ENCODE measurements around the gene SNCAIP.
"Not testable (repeated sequence)": the region's sequence is repeated elsewhere in the genome, so short reads cannot be mapped to it uniquely, and the experiment has no call there.

SNCAIP gene

DNA sequence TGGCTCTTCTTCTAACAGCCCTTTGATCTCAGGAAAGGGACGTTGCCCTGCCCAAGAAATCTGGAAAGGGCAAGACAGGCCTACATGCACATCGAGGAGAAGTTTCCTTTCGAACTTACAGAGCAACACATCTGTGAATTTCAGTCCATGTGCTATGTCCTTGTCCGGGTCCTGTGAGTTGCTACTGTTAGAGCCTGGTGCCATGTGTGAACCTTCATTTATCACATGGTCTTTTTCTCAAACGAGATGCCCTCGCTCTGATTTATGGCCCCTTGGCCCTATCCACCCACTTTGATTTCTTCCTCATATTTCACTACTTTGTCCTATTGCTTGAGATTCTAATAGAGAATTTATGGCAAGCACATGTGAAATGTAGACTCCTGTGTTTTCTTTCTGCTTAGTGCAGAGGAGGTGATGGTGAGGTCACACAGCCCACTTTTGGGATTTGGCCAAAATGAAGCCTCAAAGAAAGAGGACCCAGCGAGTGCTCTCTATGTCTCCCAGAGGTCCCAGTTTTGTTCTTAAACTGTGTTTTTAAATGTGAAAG, 153.1 kb downstream of the SNCAIP start:
- no peak for DNase-seq (ENCODE audit: low spot score)

DNA sequence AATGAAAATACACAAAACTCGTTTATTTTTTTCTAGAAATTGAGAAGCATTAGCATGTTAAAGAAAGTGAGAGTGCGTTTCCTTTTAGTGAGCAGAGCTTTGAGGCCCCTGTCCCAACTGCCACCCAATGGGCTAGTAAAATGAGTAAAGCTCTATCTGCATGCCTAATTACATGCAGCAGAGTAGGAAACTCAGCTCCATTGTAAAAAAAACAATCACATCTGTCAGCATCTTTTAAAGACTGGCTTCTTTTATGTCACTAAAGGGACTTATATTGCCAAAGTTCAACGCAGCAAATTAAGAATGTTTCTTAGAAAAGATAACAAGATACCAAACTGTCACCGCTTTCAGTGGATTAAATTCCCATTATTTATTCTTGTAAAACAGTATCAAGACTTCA, 154.0 kb downstream of the SNCAIP start:
- no peak for DNase-seq (ENCODE audit: low spot score)

DNA sequence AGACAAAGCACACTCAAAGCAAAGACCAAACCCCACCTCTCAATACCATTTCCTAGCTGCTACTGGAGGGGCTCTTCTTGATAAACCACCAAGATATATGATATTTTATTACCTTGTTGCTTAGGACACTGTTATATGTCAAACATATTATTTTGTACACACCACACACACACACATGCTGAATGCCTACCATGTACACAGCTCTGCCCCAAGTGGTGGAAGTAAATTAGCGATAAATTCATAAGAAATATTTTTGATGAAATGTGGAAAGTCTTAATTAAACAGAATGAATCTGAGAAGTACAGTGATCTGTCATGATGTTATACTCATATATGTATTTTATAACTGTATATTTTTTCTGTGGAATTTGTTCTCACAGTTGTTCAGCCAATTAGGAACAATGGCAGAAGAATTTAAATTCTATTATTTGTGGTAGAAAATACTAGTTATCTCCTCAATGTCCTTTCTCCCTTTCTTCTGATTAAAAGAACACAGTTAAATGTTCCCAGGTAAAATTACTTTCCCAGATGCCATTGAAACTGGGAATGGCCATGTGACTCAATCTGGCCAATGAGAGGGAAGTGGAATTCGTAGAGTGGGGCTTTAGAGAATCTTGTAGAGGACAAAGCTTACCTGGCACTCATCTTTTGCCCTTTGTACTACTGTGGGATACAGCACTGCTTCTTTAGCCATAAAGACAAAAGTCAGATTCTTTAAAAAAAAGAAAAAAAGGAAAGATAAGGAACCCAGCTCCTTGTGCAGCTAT, 156.5 kb downstream of the SNCAIP start:
- DNase-seq (ENCODE audit: low spot score): no peak

DNA sequence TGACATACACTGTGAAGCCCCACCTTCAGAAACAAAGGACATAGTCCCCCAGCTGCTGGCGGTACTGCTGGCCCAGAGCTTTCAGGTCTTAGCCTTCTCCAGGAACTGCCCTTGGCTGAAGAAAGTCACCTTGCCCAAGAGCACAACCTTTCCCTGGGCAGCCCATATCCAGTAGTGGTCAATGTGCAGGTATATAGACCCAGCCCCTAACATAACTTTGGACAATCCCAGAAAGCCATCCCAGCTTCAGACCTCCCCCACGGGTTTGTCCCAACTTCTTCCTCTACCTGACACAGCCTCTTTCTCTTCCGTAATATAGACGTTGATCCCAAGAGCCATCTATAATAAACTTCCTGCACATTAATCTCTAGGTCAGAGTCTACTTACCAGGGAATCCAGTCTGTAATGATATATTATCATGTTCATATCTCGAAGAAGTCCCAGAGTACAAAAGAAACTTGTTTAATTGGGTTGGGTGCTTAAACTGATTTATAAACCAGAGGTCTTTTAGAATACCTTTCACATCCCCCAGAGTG, 157.4 kb downstream of the SNCAIP start:
- DNase-seq (ENCODE audit: low spot score): no peak

DNA sequence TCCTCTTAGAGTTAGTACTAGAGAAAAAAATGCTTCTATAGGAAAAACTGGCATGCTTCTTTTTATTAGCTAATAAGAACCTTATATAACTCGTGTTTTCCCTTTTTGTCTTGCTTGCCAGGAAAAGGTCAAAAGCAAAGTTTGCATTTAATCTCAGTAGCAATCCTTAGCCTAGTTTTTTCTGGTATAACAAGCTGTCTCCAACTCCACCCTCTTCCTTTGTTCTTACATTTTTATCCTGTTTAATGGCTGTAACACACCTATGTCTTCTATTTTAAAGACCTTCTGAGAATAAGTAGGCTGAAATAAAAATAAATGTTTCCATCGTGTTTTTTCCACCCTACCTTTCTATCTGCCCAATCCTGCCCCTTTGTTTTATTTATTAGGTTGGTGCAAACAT, 158.3 kb downstream of the SNCAIP start:
- no peak for DNase-seq (ENCODE audit: low spot score)

- no peak for DNase-seq (ENCODE audit: low spot score)
These were observed 159.2 kb downstream of the SNCAIP start for GRCh38 chr5:122471031-122471751.

- DNase-seq (ENCODE audit: low spot score): no peak
These were observed 159.7 kb downstream of the SNCAIP start for GRCh38 chr5:122471752-122472061.

DNA sequence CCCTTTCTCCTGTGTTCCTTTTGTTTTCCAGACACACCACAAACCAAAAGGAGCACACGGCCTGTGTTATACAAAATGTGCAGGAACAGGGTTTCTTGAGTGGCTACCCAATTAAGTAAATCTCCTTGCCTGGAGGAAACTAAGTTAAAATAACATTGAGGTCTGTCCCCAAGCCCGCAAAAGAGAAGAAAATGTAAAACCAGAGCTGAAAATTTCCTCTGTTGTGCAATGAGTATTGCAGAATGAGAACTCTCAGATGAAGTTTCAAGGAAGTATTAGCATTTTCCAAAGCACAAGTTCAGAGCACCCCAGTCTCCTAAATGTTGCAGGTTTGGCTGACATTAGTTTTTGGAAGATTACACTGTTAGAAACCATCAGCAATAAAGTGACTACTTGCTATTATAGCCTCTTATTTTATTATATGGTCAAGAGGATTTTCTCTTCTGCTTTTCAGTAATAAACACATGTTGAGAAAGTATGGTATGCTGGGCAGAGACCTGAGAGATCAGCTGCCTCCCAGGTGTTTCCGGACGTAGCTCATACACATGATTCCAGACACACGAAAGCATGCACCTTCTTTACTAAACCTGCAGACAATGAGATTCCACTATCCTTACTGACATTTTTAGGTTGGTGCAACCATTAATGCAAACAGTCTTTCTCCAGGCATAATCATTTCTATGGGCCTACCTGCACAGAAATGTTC, 161.3 kb downstream of the SNCAIP start:
- no peak for DNase-seq (ENCODE audit: low spot score)

- no peak for DNase-seq (ENCODE audit: low spot score)
These were observed 161.9 kb downstream of the SNCAIP start for GRCh38 chr5:122473941-122474340.

DNA sequence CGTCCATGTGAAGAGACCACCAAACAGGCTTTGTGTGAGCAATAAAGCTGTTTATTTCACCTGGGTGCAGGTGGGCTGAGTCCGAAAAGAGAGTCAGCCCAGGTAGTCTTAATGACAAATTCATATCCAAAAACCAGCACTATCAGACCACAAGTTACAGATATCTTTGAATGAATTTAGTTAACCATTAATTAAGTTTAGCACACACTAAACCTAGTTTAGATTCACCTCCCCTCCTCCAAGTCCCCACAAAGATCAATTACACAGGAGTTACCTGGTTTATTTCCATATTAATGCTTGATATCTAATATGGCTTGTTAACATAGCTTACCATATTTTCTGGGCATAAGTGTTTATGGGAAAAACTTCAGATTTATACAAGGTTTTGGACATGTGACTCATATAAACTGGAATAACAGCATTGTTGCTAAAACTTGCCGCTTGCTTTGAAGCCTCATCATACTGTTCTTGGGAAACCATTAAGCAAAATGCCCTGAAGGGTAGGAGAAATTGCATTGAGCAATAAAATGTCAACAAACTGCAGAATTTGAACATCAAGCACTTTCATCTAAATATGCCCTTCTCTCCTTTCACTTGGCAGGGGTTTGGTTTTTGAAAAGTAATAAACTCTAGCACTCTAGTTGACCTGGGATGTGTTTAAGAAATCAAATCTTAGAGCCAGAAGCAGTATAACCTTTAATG, 166.9 kb downstream of the SNCAIP start:
- no peak for DNase-seq (ENCODE audit: low spot score)

- no peak for DNase-seq (ENCODE audit: low spot score)
These were observed 168.1 kb downstream of the SNCAIP start for GRCh38 chr5:122480146-122480545.

DNA sequence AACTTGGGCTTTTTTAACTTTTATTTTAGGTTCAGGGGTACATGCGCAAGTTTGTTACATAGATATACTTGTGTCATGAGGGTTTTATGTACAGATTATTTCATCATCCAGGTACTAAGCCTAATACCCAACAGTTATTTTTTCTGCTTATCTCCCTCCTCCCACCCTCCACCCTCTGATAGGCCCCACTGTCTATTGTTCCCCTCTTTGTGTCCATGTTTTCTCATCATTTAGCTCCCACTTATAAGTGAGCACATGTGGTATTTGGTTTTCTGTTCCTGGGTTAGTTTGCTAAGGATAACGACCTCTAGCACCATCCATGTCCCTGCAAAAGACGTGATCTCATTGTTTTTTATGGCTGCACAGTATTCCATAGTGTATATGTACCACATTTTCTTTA, 172.1 kb downstream of the SNCAIP start:
- no peak for DNase-seq (ENCODE audit: low spot score)

GRCh38 chr5:122485226-122485625, 173.2 kb downstream of the SNCAIP start:
- no peak for DNase-seq (ENCODE audit: low spot score)

- DNase-seq (ENCODE audit: low spot score): not testable (repeated sequence)
These were observed 174.6 kb downstream of the SNCAIP start for GRCh38 chr5:122486616-122487015.

- no peak for DNase-seq (ENCODE audit: low spot score)
These were observed 178.7 kb downstream of the SNCAIP start for GRCh38 chr5:122490718-122491117.

DNA sequence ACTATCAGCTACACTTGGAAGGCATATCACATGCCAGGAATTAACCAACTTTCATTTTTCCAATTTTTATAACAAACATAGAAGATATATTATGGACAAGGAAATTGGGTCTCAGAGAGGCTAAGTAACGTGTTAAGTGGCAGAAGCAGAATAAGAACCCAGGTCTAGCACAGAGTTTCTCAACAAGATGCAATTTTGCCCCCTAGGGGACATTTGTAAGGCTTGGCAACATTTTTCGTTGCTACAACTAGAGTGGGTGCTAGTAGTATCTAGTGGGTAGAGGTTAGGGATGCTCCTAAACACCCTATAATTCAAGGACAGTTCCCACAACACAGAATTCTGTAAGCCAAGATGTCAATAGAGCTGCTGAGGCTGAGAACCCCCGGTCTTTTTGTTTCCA, 180.6 kb downstream of the SNCAIP start:
- no peak for DNase-seq (ENCODE audit: low spot score)

- DNase-seq (ENCODE audit: low spot score): no peak
These were observed 181.3 kb downstream of the SNCAIP start for GRCh38 chr5:122493091-122494021.

DNA sequence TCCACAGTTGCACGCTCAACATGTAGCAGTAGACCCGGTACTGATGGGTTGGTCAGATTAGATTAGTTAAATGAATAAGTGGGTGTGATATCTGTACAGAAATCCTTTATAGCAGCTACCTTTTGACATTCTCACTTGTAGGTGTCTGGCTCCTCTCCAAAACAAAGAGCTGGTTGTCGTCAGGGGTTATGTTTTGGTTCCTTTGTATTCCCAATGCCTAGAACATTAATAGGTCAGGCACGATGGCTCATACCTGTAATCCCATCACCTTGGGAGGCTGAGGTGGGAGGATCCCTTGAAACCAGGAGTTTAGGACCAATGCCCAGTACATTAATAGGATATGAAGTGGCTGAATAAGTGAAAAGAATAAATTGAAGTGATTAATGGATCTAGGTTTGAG, 182.1 kb downstream of the SNCAIP start:
- no peak for DNase-seq (ENCODE audit: low spot score)

- DNase-seq (ENCODE audit: low spot score): peak; percentile 62
These were observed 186.1 kb downstream of the SNCAIP start for GRCh38 chr5:122498163-122498562.

GRCh38 chr5:122499585-122499984, 187.5 kb downstream of the SNCAIP start:
- no peak for DNase-seq (ENCODE audit: low spot score)

All from Ammon's horn (tissue), 1 donor.